Measurements from ENCODE around the gene ZBTB20.

DNA sequence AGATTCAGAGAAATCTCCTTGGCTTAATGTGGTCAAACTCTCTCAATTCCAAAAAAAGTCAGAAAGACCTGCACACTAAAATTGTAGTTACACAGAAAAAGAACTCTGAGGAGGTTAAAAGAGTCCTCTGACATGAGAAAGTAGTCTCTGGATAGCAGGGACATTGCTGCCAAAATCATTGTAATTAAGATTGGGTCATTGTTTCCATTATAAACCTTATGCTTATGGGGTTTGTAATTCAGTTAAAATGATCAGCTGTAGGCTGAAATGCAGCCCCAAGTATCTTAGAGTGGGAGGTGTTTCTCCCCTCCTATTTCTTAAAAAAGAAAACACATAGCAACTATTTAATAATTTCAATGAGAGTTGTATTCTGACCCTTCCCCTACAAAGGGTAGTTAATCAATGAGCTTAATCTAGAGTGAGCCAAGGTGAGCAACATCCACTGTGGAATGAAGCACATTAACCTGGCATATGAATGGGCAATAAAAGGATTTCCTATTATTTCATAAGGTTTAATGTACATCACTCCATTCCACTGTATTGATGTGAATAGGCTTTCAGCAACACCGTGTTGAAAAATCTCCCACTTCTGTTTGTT is 446.4 kb downstream of the ZBTB20 start:
- TF ChIP-seq, protein P1, sequence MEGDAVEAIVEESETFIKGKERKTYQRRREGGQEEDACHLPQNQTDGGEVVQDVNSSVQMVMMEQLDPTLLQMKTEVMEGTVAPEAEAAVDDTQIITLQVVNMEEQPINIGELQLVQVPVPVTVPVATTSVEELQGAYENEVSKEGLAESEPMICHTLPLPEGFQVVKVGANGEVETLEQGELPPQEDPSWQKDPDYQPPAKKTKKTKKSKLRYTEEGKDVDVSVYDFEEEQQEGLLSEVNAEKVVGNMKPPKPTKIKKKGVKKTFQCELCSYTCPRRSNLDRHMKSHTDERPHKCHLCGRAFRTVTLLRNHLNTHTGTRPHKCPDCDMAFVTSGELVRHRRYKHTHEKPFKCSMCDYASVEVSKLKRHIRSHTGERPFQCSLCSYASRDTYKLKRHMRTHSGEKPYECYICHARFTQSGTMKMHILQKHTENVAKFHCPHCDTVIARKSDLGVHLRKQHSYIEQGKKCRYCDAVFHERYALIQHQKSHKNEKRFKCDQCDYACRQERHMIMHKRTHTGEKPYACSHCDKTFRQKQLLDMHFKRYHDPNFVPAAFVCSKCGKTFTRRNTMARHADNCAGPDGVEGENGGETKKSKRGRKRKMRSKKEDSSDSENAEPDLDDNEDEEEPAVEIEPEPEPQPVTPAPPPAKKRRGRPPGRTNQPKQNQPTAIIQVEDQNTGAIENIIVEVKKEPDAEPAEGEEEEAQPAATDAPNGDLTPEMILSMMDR (IDR thresholded peaks at IDR 0.05), result no peak
- no peak for TF ChIP-seq EZH2 (IDR thresholded peaks at IDR 0.05; ENCODE audit: borderline replicate concordance, insufficient read depth, low read depth, low read length, poor library complexity, severe bottlenecking)

Data from B cell (primary cell).